H1 (cell line): ENCODE data around the gene AIG1. TPM values are rescaled to one million over a fixed set of nuclear protein-coding genes. Genes with fewer than 3 reads are reported as not detected.

Experiments
- CTCF ChIA-PET: fragments of 300-600 bp; sonication (Branson Sonifier 250); formaldehyde crosslinking; loops from one replicate; lab custom pipeline; 2021; ENCODE audit not compliant: partially characterized antibody; lab: Charles Lee
- POLR2A ChIA-PET: fragments of 300-600 bp; sonication (Branson Sonifier 250); formaldehyde crosslinking; loops from one replicate; lab custom pipeline; 2021; ENCODE audit warnings: inconsistent platforms; ENCODE audit not compliant: partially characterized antibody; lab: Charles Lee
- DNase-seq, 2 experiments: peaks; one replicate each; pipeline versions ENCODE4 v3.0.0 to v3.0.0-alpha.2; 2010 to 2022; ENCODE audit warnings: low spot score in 2 of 2, low read depth in 1 of 2, mixed read lengths in 1 of 2
- FAIRE-seq: peaks from 2 replicates; lab custom pipeline; 2011; peaks lifted over from hg19 to GRCh38; lab: Jason Lieb, UNC
- H2AFZ ChIP-seq: 2 replicates; pipeline ENCODE4 v1.8.1; 2012; ENCODE audit warnings: low read length, inconsistent platforms
- H2AK5ac ChIP-seq: 2 replicates; pipeline ENCODE4 v1.6.1; 2013; ENCODE audit warnings: low read depth, low read length
- H2BK120ac ChIP-seq: replicated peaks from 2 replicates; pipeline ENCODE3; 2013; ENCODE audit warnings: low read depth, low read length, inconsistent platforms
- H2BK12ac ChIP-seq: 2 replicates; pipeline ENCODE4 v1.6.1; 2013; ENCODE audit warnings: low read depth, low read length
- H2BK15ac ChIP-seq: 2 replicates; pipeline ENCODE4 v1.6.1; 2013; ENCODE audit warnings: low read length
- H2BK20ac ChIP-seq: 2 replicates; pipeline ENCODE4 v1.6.1; 2013; ENCODE audit warnings: low read length
- H2BK5ac ChIP-seq: 2 replicates; pipeline ENCODE4 v1.6.1; 2013; ENCODE audit warnings: low read depth, low read length
- H3K14ac ChIP-seq: 2 replicates; pipeline ENCODE4 v1.6.1; 2013; ENCODE audit warnings: inconsistent platforms; ENCODE audit not compliant: insufficient read length
- H3K18ac ChIP-seq: 2 replicates; pipeline ENCODE4 v1.6.1; 2013; ENCODE audit warnings: low read length; ENCODE audit errors: extremely low read depth
- H3K23ac ChIP-seq: 2 replicates; pipeline ENCODE4 v1.6.1; 2013; ENCODE audit warnings: inconsistent platforms; ENCODE audit not compliant: insufficient read length
- H3K23me2 ChIP-seq: 2 replicates; pipeline ENCODE4 v1.6.1; 2013; ENCODE audit warnings: low read depth, low read length
- H3K27ac ChIP-seq: 2 replicates; pipeline ENCODE4 v1.6.1; 2011; ENCODE audit warnings: low read depth, low read length, inconsistent platforms
- H3K27me3 ChIP-seq, 4 experiments: replicated peaks in 1 of 4; 1 replicate in 1 of 4; 2 replicates in 3 of 4; pipeline versions ENCODE4 v1.6.1 to v1.8.1; 2011 to 2013; ENCODE audit warnings: low read length in 3 of 4, mild to moderate bottlenecking in 3 of 4, inconsistent platforms in 2 of 4, mixed read lengths in 2 of 4, moderate library complexity in 1 of 4; ENCODE audit not compliant: control insufficient read depth in 3 of 4, insufficient read depth in 3 of 4; ENCODE audit errors: extremely low read depth in 1 of 4
- H3K36me3 ChIP-seq, 4 experiments: 2 replicates each; pipeline versions ENCODE4 v1.6.1 to v1.8.1; 2011 to 2013; ENCODE audit warnings: mild to moderate bottlenecking in 4 of 4, low read length in 3 of 4, moderate library complexity in 2 of 4, control low read depth in 1 of 4, inconsistent platforms in 1 of 4; ENCODE audit not compliant: insufficient read depth in 4 of 4, control insufficient read depth in 2 of 4
- H3K4ac ChIP-seq: replicated peaks from 2 replicates; pipeline ENCODE3; 2013; ENCODE audit warnings: low read length, low read depth, mixed read lengths, inconsistent platforms; ENCODE audit not compliant: insufficient read length
- H3K4me1 ChIP-seq, 4 experiments: replicated peaks in 1 of 4; 1 replicate in 1 of 4; 2 replicates in 3 of 4; pipeline versions ENCODE4 v1.6.1 to v1.8.1; 2011 to 2013; ENCODE audit warnings: low read length in 3 of 4, inconsistent platforms in 2 of 4, mixed read lengths in 1 of 4; ENCODE audit not compliant: insufficient read depth in 4 of 4, control insufficient read depth in 3 of 4
- H3K4me2 ChIP-seq, 2 experiments: 2 replicates each; pipeline versions ENCODE4 v1.6.1 to v1.8.1; 2011 to 2013; ENCODE audit warnings: low read depth in 2 of 2, low read length in 2 of 2, control low read depth in 1 of 2, inconsistent platforms in 1 of 2, mild to moderate bottlenecking in 1 of 2; ENCODE audit not compliant: insufficient read depth in 1 of 2
- H3K4me3 ChIP-seq, 4 experiments: fragments of 200-600, 300-600 bp in 1 of 4; sonication (generic), shearing (Covaris generic), sonication (Bioruptor Twin) in 1 of 4; 2 replicates each; pipeline versions ENCODE4 v1.5.1 to v1.8.1; 2011 to 2016; ENCODE audit warnings: low read length in 4 of 4, low read depth in 3 of 4, control low read depth in 2 of 4, inconsistent platforms in 2 of 4, mild to moderate bottlenecking in 2 of 4, mixed read lengths in 1 of 4, moderate library complexity in 1 of 4; ENCODE audit not compliant: insufficient read depth in 2 of 4; ENCODE audit errors: extremely low read depth in 1 of 4
- H3K56ac ChIP-seq: replicated peaks from 2 replicates; pipeline ENCODE3; 2013; ENCODE audit warnings: low read depth, mild to moderate bottlenecking, mixed read lengths, low read length, inconsistent platforms; ENCODE audit not compliant: insufficient read length
- H3K79me1 ChIP-seq: 2 replicates; pipeline ENCODE4 v1.6.1; 2013; ENCODE audit warnings: low read depth, low read length, control low read depth
- H3K79me2 ChIP-seq, 2 experiments: 2 replicates each; pipeline versions ENCODE4 v1.6.1 to v1.8.1; 2012 to 2013; ENCODE audit warnings: low read length in 2 of 2, mild to moderate bottlenecking in 2 of 2, inconsistent platforms in 1 of 2; ENCODE audit not compliant: insufficient read depth in 2 of 2, control insufficient read depth in 1 of 2
- H3K9ac ChIP-seq, 4 experiments: replicated peaks in 1 of 4; 1 replicate in 1 of 4; 2 replicates in 3 of 4; pipeline versions ENCODE4 v1.6.1 to v1.8.1; 2011 to 2013; ENCODE audit warnings: low read depth in 3 of 4, low read length in 3 of 4, control low read depth in 2 of 4, mild to moderate bottlenecking in 2 of 4, moderate library complexity in 2 of 4, inconsistent platforms in 1 of 4; ENCODE audit errors: extremely low read depth in 1 of 4
- H3K9me3 ChIP-seq, 2 experiments: 2 replicates each; pipeline versions ENCODE4 v1.6.1 to v1.8.1; 2012 to 2013; ENCODE audit warnings: mild to moderate bottlenecking in 2 of 2, moderate library complexity in 2 of 2, control low read depth in 1 of 2, inconsistent platforms in 1 of 2, low read depth in 1 of 2, low read length in 1 of 2, mixed read lengths in 1 of 2; ENCODE audit not compliant: insufficient read depth in 2 of 2
- H4K20me1 ChIP-seq, 2 experiments: replicated peaks in 1 of 2; 2 replicates each; pipeline versions ENCODE3 to v1.8.1; 2011 to 2013; ENCODE audit warnings: inconsistent platforms in 2 of 2, low read length in 2 of 2, mild to moderate bottlenecking in 1 of 2; ENCODE audit not compliant: insufficient read depth in 2 of 2, control insufficient read depth in 1 of 2
- H4K5ac ChIP-seq: 2 replicates; pipeline ENCODE4 v1.6.1; 2013; ENCODE audit warnings: low read length, low read depth, mixed read lengths, inconsistent platforms; ENCODE audit not compliant: insufficient read length
- H4K8ac ChIP-seq: 2 replicates; pipeline ENCODE4 v1.8.0; 2013; ENCODE audit warnings: mild to moderate bottlenecking, moderate library complexity, low read length, inconsistent platforms; ENCODE audit not compliant: insufficient read depth; ENCODE audit errors: extremely low read depth
- H4K91ac ChIP-seq: replicated peaks from 2 replicates; pipeline ENCODE3; 2013; ENCODE audit warnings: low read length, mixed read lengths, inconsistent platforms; ENCODE audit not compliant: insufficient read length
- CHD2 ChIP-seq: IDR thresholded peaks from 2 replicates; pipeline ENCODE4 v1.6.1; 2012; ENCODE audit warnings: low read length, improper control_type of control experiment
- NANOG ChIP-seq: IDR thresholded peaks from 2 replicates; pipeline ENCODE4 v1.6.1; 2011; ENCODE audit warnings: low read length, low read depth, mild to moderate bottlenecking, inconsistent platforms; ENCODE audit not compliant: insufficient read depth, poor library complexity, severe bottlenecking
- RXRA ChIP-seq: IDR thresholded peaks from 2 replicates; pipeline ENCODE4 v1.6.1; 2011; ENCODE audit warnings: low read depth, mild to moderate bottlenecking, low read length, moderate library complexity; ENCODE audit not compliant: insufficient read depth
- SP4 ChIP-seq: IDR thresholded peaks from 2 replicates; pipeline ENCODE4 v1.6.1; 2012; ENCODE audit warnings: low read length, inconsistent platforms
- WGBS, 2 experiments: shearing (Covaris generic) in 1 of 2; methylation state at CpG; one replicate each; pipeline versions ENCODE4 v1.1.6 to v1.1.7; 2013 to 2015; ENCODE audit warnings: low lambda C conversion rate in 2 of 2, mixed read lengths in 2 of 2, inconsistent platforms in 1 of 2, low coverage in 1 of 2, missing lambda C conversion rate in 1 of 2; ENCODE audit not compliant: insufficient replicate concordance in 2 of 2, insufficient coverage in 1 of 2, insufficient read length in 1 of 2; ENCODE audit errors: extremely low coverage in 1 of 2, missing lambda C conversion rate in 1 of 2; 5-methylcytosine and 5-hydroxymethylcytosine counted together
- polyA plus RNA-seq, 7 experiments: library from polyadenylated mRNA; depleted of rRNA in 3 of 7; stranded (reverse) in 5 of 7; unstranded in 2 of 7; fragments of >200 nt in 5 of 7; fragments of 200-250 nt in 2 of 7; gene quantifications; 1 replicate in 5 of 7; 2 replicates in 1 of 7; 4 replicates in 1 of 7; pipeline versions ENCODE4 v1.2.1 to v1.2.3, GENCODE V29; 2011 to 2013; ENCODE audit warnings: missing spikeins in 2 of 7, mixed read lengths in 2 of 7
- total RNA-seq: library from RNA; stranded (reverse); fragmentation: NEBNext Ultra II Directional; extraction: Animal tissue kit (Norgen Biotek cat#: 25700); gene quantifications from 2 replicates; pipeline ENCODE4 v1.2.1, GENCODE V29; 2021

AIG1 gene
- total and polyA plus RNA-seq, 2 of the 8 experiments (the other 6 are each of a cell fraction or from before 2014, with no cell fraction given): 56.6 to 58.4 TPM

GRCh38 chr6:143159001-143159400 is 98.3 kb downstream of the AIG1 start:
- Histone ChIP-seq H3K36me3 (no peaks in the 10 kb centered on the region), H2BK20ac (no peak overlapping the region), H3K4ac (no peak overlapping the region), H3K4me2 (no peak overlapping the region), H3K79me1 (no peaks in the 10 kb centered on the region; the same call in 1 of the 2 replicates), H3K23ac (no peak overlapping the region), H3K27ac (no peak overlapping the region), H3K79me2 (no peaks in the 10 kb centered on the region), H3K9ac (no peak overlapping the region), H3K4me1 (no peaks in the 10 kb centered on the region), H2BK15ac (no peak overlapping the region), H4K5ac (no peak overlapping the region), H3K56ac (no peak overlapping the region), H3K9me3 (no peaks in the 10 kb centered on the region), H2BK120ac (no peak overlapping the region), H3K4me3 (no peak overlapping the region), H3K18ac (no peak overlapping the region), H3K14ac (no peak overlapping the region), H2AFZ (no peak overlapping the region), H2BK12ac (no peak overlapping the region), H4K20me1 (no peaks in the 10 kb centered on the region), H2AK5ac (no peak overlapping the region), H2BK5ac (no peak overlapping the region), H3K23me2 (no peaks in the 10 kb centered on the region), H4K91ac (no peak overlapping the region), H4K8ac (no peak overlapping the region), H3K27me3 (no peaks in the 10 kb centered on the region)
- WGBS, 2 experiments: 87% methylated on average over 1 of the region's 1 CpG; no CpG with 5 or more reads in 1 of the 2 experiments
- CTCF ChIA-PET: interaction anchor here (0.9 to 2.4 kb wide), 3 partner anchors 10 to 132 kb away, joined by 3 to 12 read pairs (median 4); no protein-coding TSS in a partner anchor
- no peak for FAIRE-seq
- no peak for DNase-seq
- POLR2A ChIA-PET: no interaction called here
- TF ChIP-seq SP4: no peak
- no peak for TF ChIP-seq CHD2
- no peak for TF ChIP-seq RXRA
- TF ChIP-seq NANOG: no peak
